Measurements from ENCODE around the gene AURKB. TPM values are rescaled to one million over a fixed set of nuclear protein-coding genes. Genes with fewer than 3 reads are reported as not detected.

Gene AURKB
- total and polyA plus RNA-seq, 2 of the 13 experiments (the other 11 are each of a cell fraction or from before 2014, with no cell fraction given), result 29.5 to 75.3 TPM

- TF ChIP-seq, protein P1, sequence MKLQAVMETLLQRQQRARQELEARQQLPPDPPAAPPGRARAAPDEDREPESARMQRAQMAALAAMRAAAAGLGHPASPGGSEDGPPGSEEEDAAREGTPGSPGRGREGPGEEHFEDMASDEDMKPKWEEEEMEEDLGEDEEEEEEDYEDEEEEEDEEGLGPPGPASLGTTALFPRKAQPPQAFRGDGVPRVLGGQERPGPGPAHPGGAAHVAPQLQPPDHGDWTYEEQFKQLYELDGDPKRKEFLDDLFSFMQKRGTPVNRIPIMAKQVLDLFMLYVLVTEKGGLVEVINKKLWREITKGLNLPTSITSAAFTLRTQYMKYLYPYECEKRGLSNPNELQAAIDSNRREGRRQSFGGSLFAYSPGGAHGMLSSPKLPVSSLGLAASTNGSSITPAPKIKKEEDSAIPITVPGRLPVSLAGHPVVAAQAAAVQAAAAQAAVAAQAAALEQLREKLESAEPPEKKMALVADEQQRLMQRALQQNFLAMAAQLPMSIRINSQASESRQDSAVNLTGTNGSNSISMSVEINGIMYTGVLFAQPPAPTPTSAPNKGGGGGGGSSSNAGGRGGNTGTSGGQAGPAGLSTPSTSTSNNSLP (IDR thresholded peaks at IDR 0.05; ENCODE audit: low read depth, low read length), result 0 out of 2 replicates have a peak, but pooled peaks have one; percentile 21
- 0 out of 2 replicates have a peak, but pooled peaks have one; percentile 2 for TF ChIP-seq ZNF850 (CRISPR knock-in tag; conservative IDR thresholded peaks at IDR 0.05)
- TF ChIP-seq, protein P2, sequence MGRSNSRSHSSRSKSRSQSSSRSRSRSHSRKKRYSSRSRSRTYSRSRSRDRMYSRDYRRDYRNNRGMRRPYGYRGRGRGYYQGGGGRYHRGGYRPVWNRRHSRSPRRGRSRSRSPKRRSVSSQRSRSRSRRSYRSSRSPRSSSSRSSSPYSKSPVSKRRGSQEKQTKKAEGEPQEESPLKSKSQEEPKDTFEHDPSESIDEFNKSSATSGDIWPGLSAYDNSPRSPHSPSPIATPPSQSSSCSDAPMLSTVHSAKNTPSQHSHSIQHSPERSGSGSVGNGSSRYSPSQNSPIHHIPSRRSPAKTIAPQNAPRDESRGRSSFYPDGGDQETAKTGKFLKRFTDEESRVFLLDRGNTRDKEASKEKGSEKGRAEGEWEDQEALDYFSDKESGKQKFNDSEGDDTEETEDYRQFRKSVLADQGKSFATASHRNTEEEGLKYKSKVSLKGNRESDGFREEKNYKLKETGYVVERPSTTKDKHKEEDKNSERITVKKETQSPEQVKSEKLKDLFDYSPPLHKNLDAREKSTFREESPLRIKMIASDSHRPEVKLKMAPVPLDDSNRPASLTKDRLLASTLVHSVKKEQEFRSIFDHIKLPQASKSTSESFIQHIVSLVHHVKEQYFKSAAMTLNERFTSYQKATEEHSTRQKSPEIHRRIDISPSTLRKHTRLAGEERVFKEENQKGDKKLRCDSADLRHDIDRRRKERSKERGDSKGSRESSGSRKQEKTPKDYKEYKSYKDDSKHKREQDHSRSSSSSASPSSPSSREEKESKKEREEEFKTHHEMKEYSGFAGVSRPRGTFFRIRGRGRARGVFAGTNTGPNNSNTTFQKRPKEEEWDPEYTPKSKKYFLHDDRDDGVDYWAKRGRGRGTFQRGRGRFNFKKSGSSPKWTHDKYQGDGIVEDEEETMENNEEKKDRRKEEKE (IDR thresholded peaks at IDR 0.05), result no peak
- TF ChIP-seq MTA1 (CRISPR knock-in tag; IDR thresholded peaks at IDR 0.05; ENCODE audit: borderline replicate concordance), result 0 out of 2 replicates have a peak, but pooled peaks have one; percentile 49
- peak; percentile 8; the same call in 1 of the 2 replicates for TF ChIP-seq HDAC1 (CRISPR knock-in tag; IDR thresholded peaks at IDR 0.05)
- no peak for TF ChIP-seq ZBTB43 (CRISPR knock-in tag; conservative IDR thresholded peaks at IDR 0.05)
- peak; percentile 23; the same call in 1 of the 2 replicates for TF ChIP-seq HCFC1 (IDR thresholded peaks at IDR 0.05; ENCODE audit: low read depth, low read length)
- peak; percentile 21; the same call in 1 of the 2 replicates for TF ChIP-seq NCOR1 (IDR thresholded peaks at IDR 0.05; ENCODE audit: borderline replicate concordance, low read length)
- TF ChIP-seq ZBTB44 (CRISPR knock-in tag; IDR thresholded peaks at IDR 0.05), result 0 out of 2 replicates have a peak, but pooled peaks have one; percentile 58
- TF ChIP-seq NFATC3 (CRISPR knock-in tag; IDR thresholded peaks at IDR 0.05), result no peak
- TF ChIP-seq TAF15 (IDR thresholded peaks at IDR 0.05; ENCODE audit: low read depth, low read length, poor library complexity, severe bottlenecking), result no peak
- TF ChIP-seq, protein P3, sequence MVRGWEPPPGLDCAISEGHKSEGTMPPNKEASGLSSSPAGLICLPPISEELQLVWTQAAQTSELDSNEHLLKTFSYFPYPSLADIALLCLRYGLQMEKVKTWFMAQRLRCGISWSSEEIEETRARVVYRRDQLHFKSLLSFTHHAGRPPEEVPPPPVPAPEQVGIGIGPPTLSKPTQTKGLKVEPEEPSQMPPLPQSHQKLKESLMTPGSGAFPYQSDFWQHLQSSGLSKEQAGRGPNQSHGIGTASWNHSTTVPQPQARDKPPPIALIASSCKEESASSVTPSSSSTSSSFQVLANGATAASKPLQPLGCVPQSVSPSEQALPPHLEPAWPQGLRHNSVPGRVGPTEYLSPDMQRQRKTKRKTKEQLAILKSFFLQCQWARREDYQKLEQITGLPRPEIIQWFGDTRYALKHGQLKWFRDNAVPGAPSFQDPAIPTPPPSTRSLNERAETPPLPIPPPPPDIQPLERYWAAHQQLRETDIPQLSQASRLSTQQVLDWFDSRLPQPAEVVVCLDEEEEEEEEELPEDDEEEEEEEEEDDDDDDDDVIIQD (CRISPR knock-in tag; IDR thresholded peaks at IDR 0.05; ENCODE audit: low read depth), result peak; percentile 24; the same call in 1 of the 2 replicates
These were observed 11.4 kb upstream of the AURKB start (continued) for GRCh38 chr17:8221663-8222379.

Measured in HepG2 (cell line).